ENCODE results near the gene TMEM158.

- TF ChIP-seq JUND (IDR thresholded peaks at IDR 0.05; ENCODE audit: low read length) (no peak), CEBPB (IDR thresholded peaks at IDR 0.05; ENCODE audit: low read depth, low read length) (no peak), CTCF (IDR thresholded peaks at IDR 0.05; ENCODE audit: control extremely low read depth in 1 of 3, insufficient read depth in 1 of 3, low read depth in 1 of 3, low read length in 3 of 3) (no peak)
These were observed 18.6 kb downstream of the TMEM158 start for GRCh38 chr3:45207446-45207845.

All from H1 (cell line).